Smooth muscle cell (in vitro differentiated cells): ENCODE data around the gene CCL5. TPM values are rescaled to one million over a fixed set of nuclear protein-coding genes. Genes with fewer than 3 reads are reported as not detected.

Source experiments
- DNase-seq: peaks from one replicate; lab custom pipeline; 2025; ENCODE audit not compliant: unreplicated experiment; lab: John Stamatoyannopoulos, UW
- H2AFZ ChIP-seq: fragments of 200-600 bp; sonication (generic); 2 replicates; pipeline ENCODE4 v1.6.0; 2016; ENCODE audit warnings: antibody characterized with exemption, low read depth, mild to moderate bottlenecking
- H3F3A ChIP-seq: fragments of 200-600 bp; sonication (generic); 2 replicates; pipeline ENCODE4 v1.6.0; 2017; ENCODE audit warnings: antibody characterized with exemption, low read depth
- H3K27ac ChIP-seq: fragments of 200-600 bp; sonication (generic); 2 replicates; pipeline ENCODE4 v1.5.1; 2016; ENCODE audit warnings: low read depth, mild to moderate bottlenecking
- H3K27me3 ChIP-seq: fragments of 200-600 bp; sonication (generic); 2 replicates; pipeline ENCODE4 v1.6.1; 2016; ENCODE audit warnings: low read depth, mild to moderate bottlenecking
- H3K36me3 ChIP-seq: fragments of 200-600 bp; sonication (generic); 2 replicates; pipeline ENCODE4 v1.5.1; 2016; ENCODE audit warnings: low read depth
- H3K4me1 ChIP-seq: fragments of 200-600 bp; sonication (generic); 2 replicates; pipeline ENCODE4 v1.5.1; 2016; ENCODE audit warnings: low read depth
- H3K4me2 ChIP-seq: fragments of 200-600 bp; sonication (generic); 2 replicates; pipeline ENCODE4 v1.6.0; 2016; ENCODE audit warnings: mild to moderate bottlenecking
- H3K4me3 ChIP-seq: fragments of 200-600 bp; sonication (generic); 2 replicates; pipeline ENCODE4 v1.5.1; 2016; ENCODE audit warnings: mild to moderate bottlenecking
- H3K79me2 ChIP-seq: fragments of 200-600 bp; sonication (generic); 2 replicates; pipeline ENCODE4 v1.6.0; 2016; ENCODE audit warnings: low read depth, mild to moderate bottlenecking
- H3K9ac ChIP-seq: fragments of 200-600 bp; sonication (generic); 2 replicates; pipeline ENCODE4 v1.6.0; 2016; ENCODE audit warnings: low read depth
- H3K9me3 ChIP-seq: fragments of 200-600 bp; sonication (generic); replicated peaks from 2 replicates; pipeline ENCODE4 v1.5.1; 2016; ENCODE audit warnings: low read depth
- H4K20me1 ChIP-seq: fragments of 200-600 bp; sonication (generic); 2 replicates; pipeline ENCODE4 v1.6.0; 2016; ENCODE audit warnings: low read depth
- CTCF ChIP-seq: fragments of 200-600 bp; sonication (generic); IDR thresholded peaks from 2 replicates; pipeline ENCODE4 v1.5.1; 2017; ENCODE audit warnings: borderline replicate concordance, mild to moderate bottlenecking, antibody characterized with exemption; ENCODE audit not compliant: insufficient read depth, poor library complexity, severe bottlenecking
- WGBS: methylation state at CpG from one replicate; pipeline ENCODE4 v1.1.7; 2016; ENCODE audit warnings: low lambda C conversion rate; 5-methylcytosine and 5-hydroxymethylcytosine counted together
- polyA plus RNA-seq: library from polyadenylated mRNA; unstranded; fragments of >200 nt; fragmentation: Nextera tagmentation; extraction: Ambion mirVana; gene quantifications from 2 replicates; pipeline ENCODE4 v1.2.1, GENCODE V29; 2016
- total RNA-seq: library from RNA; depleted of rRNA; stranded (reverse); fragments of >200 nt; gene quantifications from 2 replicates; pipeline ENCODE4 v1.2.3, GENCODE V29; 2014

The CCL5 gene
- total and polyA plus RNA-seq, 2 experiments from 2014 or later, result 0.09 TPM; not detected in 1

- no peaks in the 10 kb centered on the region for H3K27me3 ChIP-seq
- H3F3A ChIP-seq, result no peaks in the 10 kb centered on the region
- no peaks in the 10 kb centered on the region for H3K4me1 ChIP-seq
- 92% methylated on average over 3 of the region's 3 CpGs for WGBS
- TF ChIP-seq CTCF, result no peak
- no peak overlapping the region for H3K4me3 ChIP-seq
- no peaks in the 10 kb centered on the region for H3K79me2 ChIP-seq
- H3K27ac ChIP-seq, result no peak overlapping the region
- H3K9me3 ChIP-seq, result no peaks in the 10 kb centered on the region
- H4K20me1 ChIP-seq, result no peaks in the 10 kb centered on the region
- H3K9ac ChIP-seq, result no peak overlapping the region
- no peak for DNase-seq
- H3K36me3 ChIP-seq, result no peaks in the 10 kb centered on the region
- H3K4me2 ChIP-seq, result no peak overlapping the region
- H2AFZ ChIP-seq, result no peak overlapping the region
Observed at GRCh38 chr17:35912339-35912912, 32.3 kb upstream of the CCL5 start.

GRCh38 chr17:35909408-35909807 is 29.2 kb upstream of the CCL5 start:
- Histone ChIP-seq H3K4me3 (no peak overlapping the region), H3F3A (no peaks in the 10 kb centered on the region), H3K27ac (no peak overlapping the region), H3K9ac (no peak overlapping the region), H3K36me3 (no peaks in the 10 kb centered on the region), H4K20me1 (no peaks in the 10 kb centered on the region), H2AFZ (no peak overlapping the region), H3K27me3 (no peaks in the 10 kb centered on the region), H3K9me3 (no peaks in the 10 kb centered on the region), H3K79me2 (no peaks in the 10 kb centered on the region), H3K4me1 (no peaks in the 10 kb centered on the region), H3K4me2 (no peak overlapping the region)
- WGBS, result 89% methylated on average over 3 of the region's 3 CpGs
- DNase-seq, result no peak
- no peak for TF ChIP-seq CTCF

- H3K27ac ChIP-seq, result peak overlapping the region; percentile 20
- H3K9me3 ChIP-seq, result no peaks in the 10 kb centered on the region
- no peaks in the 10 kb centered on the region for H3F3A ChIP-seq
- TF ChIP-seq CTCF, result no peak
- no peaks in the 10 kb centered on the region for H3K36me3 ChIP-seq
- WGBS, result 25% methylated on average over 5 of the region's 5 CpGs
- no peak for DNase-seq
- peak overlapping the region; percentile 40 for H3K4me2 ChIP-seq
- H4K20me1 ChIP-seq, result no peaks in the 10 kb centered on the region
- H2AFZ ChIP-seq, result no peak overlapping the region
- no peaks in the 10 kb centered on the region for H3K4me1 ChIP-seq
- no peak overlapping the region for H3K4me3 ChIP-seq
- H3K79me2 ChIP-seq, result no peaks in the 10 kb centered on the region
- no peak overlapping the region for H3K9ac ChIP-seq
- H3K27me3 ChIP-seq, result no peaks in the 10 kb centered on the region
Observed at GRCh38 chr17:35907691-35908090, 27.5 kb upstream of the CCL5 start.

- Histone ChIP-seq H4K20me1 (no peaks in the 10 kb centered on the region), H3K27ac (peak overlapping the region; percentile 20), H3K9ac (no peak overlapping the region), H3K79me2 (no peaks in the 10 kb centered on the region), H3K4me3 (no peak overlapping the region), H3K36me3 (no peaks in the 10 kb centered on the region), H3K9me3 (no peaks in the 10 kb centered on the region), H3K4me1 (no peaks in the 10 kb centered on the region), H3K27me3 (no peaks in the 10 kb centered on the region), H3F3A (no peaks in the 10 kb centered on the region), H3K4me2 (peak overlapping the region; percentile 40), H2AFZ (no peak overlapping the region)
- DNase-seq, result no peak
- TF ChIP-seq CTCF, result no peak
- 69% methylated on average over 3 of the region's 3 CpGs for WGBS
Observed at GRCh38 chr17:35906926-35907637, 26.9 kb upstream of the CCL5 start.
